ENCODE results near the gene KIAA1671.

- TF ChIP-seq NFIC (IDR thresholded peaks at IDR 0.05; ENCODE audit: borderline replicate concordance), result no peak
- no peak for TF ChIP-seq TAF1 (IDR thresholded peaks at IDR 0.05; ENCODE audit: borderline replicate concordance, low read depth, low read length)
- TF ChIP-seq CTCF (IDR thresholded peaks at IDR 0.05), result no peak
- no peak for TF ChIP-seq MAX (IDR thresholded peaks at IDR 0.05; ENCODE audit: low read depth)
- no peak for TF ChIP-seq USF2 (IDR thresholded peaks at IDR 0.05; ENCODE audit: borderline replicate concordance, low read depth, low read length)
- TF ChIP-seq RFX5 (IDR thresholded peaks at IDR 0.05; ENCODE audit: low read length), result no peak
- TF ChIP-seq RAD21 (IDR thresholded peaks at IDR 0.05; ENCODE audit: low read length), result no peak
- TF ChIP-seq POLR2AphosphoS5 (IDR thresholded peaks at IDR 0.05; ENCODE audit: low read depth, low read length), result no peak
- TF ChIP-seq YY1 (IDR thresholded peaks at IDR 0.05; ENCODE audit: low read depth), result no peak
- TF ChIP-seq ZBTB33 (IDR thresholded peaks at IDR 0.05; ENCODE audit: borderline replicate concordance, low read depth), result no peak
- TF ChIP-seq MXI1 (IDR thresholded peaks at IDR 0.05; ENCODE audit: low read depth, low read length), result no peak
- no peak for TF ChIP-seq ELF1 (IDR thresholded peaks at IDR 0.05)
- no peak for TF ChIP-seq GATA2 (CRISPR knock-in tag; IDR thresholded peaks at IDR 0.05)
- TF ChIP-seq TCF12 (IDR thresholded peaks at IDR 0.05), result no peak
Measured at GRCh38 chr22:24944217-24944937, 8.1 kb upstream of the KIAA1671 start.
